Inflammatory macrophage treated with lipopolysaccharide for 1 hour (primary cell): ENCODE data around the gene POLH.
A peak's percentile ranks its signal among the peaks of the same experiment; 100 is the strongest.
"Not testable (repeated sequence)": the region's sequence is repeated elsewhere in the genome, so short reads cannot be mapped to it uniquely, and the experiment has no call there.

ENCODE experiments used
- DNase-seq, 2 donors: peaks; one replicate each; pipeline ENCODE4 v3.0.0-alpha.2; 2020 to 2022

Gene POLH

DNA sequence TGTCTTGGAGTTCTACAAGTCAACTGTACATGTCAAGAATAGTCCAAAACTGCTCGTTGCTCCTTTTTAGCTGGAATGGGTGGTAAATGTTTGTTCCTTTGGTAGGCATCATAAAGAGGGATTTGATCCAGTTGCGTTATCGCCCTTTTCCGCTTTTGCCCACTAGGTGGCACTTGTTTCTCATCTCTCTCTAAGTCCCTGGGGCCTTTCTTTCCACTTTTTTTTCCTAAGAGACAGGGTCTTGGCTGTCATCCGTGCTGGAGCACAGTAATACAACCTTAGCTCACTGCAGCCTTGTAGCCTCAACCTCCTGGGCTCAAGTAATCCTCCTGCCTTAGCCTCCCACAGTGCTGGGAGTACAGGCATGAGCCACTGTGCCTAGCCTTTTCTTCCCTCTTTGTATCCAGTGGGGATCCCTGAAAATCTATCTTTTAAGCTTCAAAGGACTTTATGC lies 32.4 kb downstream of the POLH start:
- peak; percentile 39 to 86 for DNase-seq

DNA sequence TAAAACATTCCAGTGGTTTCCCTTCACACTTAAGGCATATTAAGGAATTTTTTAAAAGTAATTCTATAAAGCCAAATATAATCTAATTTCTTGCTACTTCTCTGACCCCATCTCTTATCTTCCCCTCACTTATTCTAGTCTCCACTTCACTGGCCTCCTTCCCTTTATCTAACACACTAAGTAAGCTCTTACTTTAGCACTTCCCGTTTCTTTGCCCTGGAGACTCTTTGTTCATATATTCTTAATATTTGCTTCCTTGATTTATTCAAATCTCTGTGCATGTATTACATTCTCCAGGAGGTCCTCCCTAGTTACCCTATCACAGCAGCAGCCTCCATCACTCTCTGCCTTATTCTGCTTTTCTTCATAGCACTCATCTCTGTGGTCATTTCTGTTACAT lies 32.8 kb downstream of the POLH start:
- DNase-seq, result peak; percentile 35 to 46

DNA sequence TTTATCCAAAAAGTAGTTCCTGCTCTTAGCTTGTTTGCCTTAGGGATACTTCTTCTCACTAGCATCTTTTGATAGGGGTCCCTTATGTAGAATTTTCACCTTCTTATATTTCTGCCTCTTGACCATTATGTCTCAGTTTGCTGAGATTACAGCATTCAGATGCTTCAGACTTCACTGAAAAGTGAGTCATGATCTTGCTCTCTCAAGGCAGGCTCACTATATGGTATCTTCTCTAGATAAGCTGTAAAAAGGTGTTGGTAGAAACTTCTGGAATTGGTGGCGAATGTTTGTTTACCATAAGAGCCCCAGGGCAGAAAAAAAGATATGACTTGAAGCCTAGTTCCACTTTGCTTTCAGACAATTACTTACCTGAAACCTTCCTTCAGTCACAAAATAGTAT lies 33.4 kb downstream of the POLH start:
- DNase-seq, result no peak

DNA sequence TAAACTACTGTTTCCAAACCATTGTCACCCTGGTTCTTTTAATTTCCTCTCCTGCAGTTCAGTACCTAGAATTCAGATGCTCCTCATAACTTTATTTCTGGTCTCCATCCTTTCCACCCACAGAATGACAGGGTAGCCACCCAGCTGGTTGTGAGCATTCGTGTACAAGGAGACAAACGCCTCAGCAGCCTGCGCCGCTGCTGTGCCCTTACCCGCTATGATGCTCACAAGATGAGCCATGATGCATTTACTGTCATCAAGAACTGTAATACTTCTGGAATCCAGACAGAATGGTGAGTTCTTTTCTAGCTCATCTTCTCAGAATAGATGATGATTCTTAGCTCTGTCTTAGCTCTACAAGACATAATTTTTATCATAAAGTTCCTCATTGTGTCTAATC lies 34.4 kb downstream of the POLH start:
- DNase-seq, result no peak

DNA sequence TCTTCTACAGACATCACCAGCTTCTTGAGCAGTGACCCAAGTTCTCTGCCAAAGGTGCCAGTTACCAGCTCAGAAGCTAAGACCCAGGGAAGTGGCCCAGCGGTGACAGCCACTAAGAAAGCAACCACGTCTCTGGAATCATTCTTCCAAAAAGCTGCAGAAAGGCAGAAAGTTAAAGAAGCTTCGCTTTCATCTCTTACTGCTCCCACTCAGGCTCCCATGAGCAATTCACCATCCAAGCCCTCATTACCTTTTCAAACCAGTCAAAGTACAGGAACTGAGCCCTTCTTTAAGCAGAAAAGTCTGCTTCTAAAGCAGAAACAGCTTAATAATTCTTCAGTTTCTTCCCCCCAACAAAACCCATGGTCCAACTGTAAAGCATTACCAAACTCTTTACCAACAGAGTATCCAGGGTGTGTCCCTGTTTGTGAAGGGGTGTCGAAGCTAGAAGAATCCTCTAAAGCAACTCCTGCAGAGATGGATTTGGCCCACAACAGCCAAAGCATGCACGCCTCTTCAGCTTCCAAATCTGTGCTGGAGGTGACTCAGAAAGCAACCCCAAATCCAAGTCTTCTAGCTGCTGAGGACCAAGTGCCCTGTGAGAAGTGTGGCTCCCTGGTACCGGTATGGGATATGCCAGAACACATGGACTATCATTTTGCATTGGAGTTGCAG lies 37.9 kb downstream of the POLH start:
- no peak for DNase-seq

DNA sequence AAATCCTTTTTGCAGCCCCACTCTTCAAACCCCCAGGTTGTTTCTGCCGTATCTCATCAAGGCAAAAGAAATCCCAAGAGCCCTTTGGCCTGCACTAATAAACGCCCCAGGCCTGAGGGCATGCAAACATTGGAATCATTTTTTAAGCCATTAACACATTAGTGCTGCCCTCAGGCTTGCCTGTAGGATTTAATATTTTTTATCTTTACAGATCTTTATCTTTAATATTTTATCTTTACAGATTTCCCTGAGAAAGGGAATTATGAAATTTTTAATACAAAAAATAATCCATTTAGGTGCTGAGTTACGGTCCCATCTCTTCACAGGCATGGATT lies 38.4 kb downstream of the POLH start:
- DNase-seq, result no peak

DNA sequence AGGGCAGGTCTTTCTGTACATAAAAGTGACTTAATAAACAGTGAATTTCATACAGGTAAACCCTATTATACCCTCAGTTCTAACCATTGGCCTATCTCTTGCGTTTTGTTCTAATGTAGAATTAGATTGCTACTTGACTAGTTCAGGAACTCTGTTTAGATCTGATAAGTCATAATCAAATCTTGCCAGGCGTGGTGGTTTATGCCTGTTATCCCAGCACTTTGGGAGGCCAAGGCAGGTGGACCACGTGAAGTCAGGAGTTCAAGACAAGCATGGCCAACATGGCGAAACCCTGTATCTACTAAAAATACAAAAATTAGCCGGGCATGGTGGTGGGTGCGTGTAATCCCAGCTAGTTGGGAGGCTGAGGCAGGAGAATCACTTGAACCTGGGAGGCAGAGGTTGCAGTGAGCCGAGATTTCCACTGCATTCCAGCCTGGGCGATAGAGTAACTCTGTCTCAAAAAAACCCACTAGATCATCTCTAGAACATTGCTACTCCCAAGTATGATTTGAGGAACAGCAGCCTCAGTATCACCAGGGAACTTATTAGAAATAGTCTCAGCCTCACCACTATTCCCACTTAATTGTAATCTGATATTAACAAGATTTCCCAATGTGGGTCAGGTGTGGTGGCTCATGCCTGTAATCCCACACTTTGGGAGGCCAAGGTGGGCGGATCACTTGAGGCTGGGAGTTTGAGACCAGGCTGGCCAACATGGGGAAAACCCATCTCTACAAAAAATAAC lies 40.9 kb downstream of the POLH start:
- DNase-seq, result no peak

DNA sequence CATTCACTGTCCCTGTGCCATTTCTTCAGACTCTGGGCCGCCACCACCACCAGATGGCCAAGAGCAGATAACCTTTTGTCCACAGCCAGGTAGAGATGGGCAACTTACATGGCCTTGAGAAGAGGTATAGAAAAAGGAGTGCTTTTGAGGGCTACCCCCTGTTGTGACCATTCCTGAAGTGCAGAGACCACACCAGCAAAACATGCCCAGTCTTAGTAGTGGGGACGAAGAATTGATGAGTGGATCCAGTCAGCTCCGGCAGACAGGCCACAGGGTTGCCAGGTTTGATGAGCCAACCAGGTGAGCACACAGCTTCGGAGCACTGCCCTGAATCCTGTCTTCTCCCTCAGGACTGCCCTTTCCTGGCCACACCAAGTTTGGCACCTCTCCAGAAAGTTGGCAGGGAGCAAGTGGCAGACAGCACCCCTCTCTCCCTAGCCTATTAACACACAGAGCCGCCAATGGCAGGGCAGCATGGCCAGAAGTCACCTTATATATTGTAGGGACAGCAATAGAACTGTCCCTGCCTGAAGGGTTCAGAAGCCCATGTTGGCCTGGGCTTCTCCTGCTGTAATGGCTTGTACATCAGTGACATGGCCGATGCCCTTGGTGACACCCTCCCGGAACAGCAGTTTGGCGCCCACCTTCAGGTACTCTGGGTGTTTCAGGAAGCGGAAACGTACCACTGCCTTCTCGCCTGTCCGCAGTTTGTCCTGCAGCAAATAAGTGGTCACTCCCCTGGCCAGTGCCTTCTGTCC lies 45.3 kb downstream of the POLH start:
- no peak for DNase-seq

DNA sequence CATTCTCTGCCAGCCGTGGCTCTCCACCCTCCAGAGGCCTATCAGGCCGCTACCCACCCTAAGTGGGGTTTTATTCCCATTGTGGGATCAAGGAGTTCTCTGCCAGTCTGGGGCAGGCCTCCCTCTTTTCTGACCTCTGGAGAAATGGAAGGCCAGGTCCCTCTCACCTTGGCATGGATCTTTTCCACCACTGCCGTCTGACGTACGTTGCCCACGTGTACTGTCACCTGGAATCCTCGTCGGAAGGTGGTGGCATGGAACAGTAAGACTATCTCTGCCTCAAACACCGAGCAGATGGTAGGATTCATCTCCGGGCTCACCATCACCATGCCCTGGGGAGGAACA lies 45.8 kb downstream of the POLH start:
- DNase-seq, result no peak

DNA sequence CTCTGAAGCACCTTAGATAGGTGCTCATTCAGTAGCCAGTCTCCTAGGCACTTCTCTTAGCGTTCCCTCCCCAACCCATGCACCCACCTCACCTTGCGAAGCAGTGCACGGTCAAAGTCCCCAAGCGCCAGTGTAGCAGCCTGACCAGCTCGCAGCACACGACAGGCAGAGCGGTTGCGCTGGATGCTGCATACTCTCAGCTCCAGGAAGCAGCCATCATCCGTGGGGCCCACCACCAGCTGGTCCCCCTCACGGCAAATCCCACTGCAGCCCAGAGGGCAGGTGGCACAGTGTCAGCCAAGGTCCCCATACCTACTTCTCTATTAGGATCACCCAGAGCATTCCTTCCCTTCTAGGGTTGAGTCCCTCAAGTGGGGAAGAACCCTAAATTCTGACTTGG lies 46.6 kb downstream of the POLH start:
- DNase-seq, result no peak

DNA sequence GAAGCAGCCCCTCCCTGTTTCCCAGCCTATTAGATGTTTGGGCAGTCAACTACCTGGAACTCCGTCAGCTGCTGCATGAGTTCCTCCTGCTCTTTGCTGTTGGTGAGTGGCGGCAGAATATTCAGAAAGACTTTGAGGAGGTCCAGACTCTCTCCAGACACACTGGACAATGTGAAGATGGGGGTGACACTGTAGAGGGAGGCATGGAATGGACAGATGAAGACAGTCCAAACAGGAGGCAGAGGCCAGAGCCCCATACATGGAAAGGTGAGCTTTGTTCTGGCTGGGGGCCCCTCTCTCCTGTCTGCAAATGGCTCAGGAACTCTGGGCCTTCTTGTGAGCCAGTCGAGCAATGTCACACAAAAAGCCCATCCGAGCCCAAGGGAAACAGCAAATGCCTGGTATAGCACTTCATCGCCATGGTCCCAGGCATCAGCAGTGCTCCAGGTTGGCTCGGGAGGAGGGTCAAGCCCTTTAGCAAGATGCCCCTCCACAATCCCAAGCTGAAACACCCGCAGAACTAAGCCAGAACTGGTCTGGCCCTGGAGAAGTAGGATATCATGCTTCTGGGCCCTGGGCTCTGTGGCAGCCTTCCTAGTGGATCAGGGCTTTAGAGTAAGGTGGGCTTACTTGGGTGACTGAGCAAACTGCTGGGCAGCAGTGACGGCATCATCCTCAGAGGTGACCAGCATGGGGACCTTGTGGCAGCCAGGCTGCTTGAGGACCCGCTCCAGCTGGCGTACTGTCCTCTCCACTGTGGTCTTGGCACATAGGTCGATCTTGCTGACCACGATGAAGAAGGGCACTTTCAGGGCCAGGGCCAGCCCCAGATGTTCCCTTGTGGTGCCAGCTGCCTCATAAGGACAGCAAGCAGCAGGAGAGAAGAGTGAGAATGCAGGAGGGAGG lies 48.1 kb downstream of the POLH start:
- no peak for DNase-seq

DNA sequence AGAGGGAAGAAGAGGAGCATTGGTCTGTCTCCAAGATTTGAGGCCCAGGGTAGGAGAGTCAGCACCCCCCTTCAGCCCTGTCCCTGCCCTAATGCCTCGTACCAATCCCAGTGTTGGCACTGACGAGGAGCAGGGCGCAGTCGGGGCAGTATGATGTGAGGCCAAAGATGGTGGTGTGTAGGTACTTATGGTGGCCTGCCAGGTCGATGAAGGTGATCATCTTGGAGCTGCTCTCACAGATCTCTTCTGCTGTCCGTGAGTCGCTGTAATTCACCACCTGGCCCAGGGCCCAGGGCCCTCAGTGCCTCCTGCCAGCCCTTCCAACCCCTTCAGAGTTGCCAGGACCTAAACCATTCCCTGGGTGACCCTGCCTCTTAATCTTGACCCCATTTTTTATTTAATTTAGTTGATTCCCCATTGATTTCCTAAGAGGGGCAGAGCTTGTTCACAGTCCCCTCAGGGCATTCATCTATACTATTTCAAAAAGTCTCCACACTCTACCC lies 48.9 kb downstream of the POLH start:
- DNase-seq, result no peak

DNA sequence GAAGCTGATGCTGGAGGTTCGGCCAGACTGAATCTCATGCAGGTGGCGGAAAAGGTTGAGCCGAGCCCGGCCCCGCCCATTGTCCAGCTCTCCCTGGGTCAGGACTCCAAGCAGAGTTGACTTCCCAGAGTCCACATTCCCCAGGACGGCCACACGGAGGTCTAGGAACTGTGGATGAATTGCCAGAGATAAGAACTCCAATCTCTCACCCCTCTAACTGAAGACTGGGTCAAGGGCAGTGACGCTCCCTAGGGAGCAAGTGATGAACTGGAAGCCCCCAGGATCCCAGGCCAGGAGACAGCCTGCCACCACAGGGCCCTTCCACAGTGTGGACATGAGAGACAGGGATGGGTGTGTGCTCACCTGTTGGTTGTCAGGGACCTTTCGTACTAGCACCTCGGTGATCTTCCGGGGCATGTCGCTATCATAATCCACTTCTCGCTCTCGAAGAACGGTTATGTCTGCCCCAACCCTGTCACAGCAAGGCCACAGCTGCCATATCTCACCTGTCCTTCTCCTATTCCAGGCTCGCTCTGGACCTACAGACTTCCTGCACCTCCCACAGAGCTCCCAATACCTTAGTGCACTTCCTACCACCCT lies 49.5 kb downstream of the POLH start:
- no peak for DNase-seq

DNA sequence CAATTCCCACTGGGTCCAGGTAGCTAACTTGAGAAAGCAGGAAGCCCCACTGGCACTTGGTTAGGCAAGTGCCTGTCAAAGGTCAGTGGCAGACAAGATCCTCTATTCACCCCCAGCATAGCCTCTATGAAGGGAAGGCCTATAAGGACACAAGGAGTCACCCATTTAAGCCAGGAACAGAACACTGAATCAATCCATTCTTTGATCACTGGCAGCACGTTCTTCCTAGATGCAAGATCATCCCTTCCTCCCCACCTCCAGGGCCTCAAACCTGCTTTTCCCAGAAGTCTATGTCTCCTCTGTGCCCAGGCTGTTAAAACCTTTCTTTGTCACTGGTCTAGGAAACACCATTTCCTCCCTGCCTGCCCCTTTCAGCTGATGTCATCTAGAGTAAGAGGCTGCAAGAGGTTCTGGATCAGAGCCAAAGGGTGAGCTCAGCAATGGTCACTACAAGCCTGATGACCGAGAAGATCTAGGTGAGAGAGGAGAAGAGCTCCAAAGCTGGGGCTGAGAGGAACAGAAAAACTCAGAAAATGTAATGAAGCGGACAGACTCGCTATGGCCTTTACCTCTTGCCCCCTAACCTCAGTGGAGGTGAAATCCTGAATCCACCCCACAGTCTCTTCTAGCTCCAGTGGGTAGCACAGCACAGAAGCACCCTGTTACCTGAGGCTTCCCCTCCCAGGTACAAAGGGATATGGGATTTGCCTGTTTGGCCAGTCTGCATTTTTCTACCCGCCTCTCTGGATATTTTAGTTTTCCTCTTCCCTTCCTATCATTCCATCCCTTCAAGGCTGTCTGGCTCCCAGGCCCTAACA lies 51.2 kb downstream of the POLH start:
- DNase-seq, result peak; percentile 97 to 98

DNA sequence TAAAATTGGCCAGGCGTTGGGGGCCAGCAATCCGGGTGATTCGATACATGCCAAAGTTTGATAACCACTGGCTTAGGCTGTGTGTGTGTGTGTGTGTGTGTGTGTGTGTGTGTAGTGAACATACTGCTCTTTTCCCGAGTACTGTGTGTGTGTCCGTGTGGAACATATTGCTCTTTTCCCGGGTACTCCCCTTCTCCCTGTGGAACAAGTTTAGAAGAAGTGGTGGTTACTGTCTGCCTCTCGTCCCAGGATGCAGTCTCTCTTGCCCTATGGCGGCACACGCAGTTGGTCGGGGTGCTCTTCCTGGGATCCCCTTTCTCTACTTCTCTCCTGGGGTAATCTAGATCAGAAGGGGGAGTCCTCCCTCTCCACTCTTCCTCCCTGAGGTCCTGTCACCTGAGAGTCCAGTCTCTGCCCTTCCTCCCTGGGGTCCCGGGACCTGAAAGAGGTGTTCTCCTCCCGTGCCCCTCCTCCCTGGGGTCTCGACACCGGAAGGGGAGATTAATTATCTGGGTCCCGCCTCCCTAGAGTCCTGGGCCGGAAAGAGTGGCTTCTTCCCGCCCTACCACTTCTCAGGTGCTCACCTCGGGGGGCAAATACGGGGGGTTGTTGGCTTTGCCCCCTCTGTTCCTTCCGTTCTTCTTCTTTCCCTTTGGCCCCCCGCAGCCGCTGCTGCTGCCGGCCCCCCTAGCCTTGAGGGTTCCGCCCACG lies 52.6 kb downstream of the POLH start:
- DNase-seq, result peak in 1 of 2 donors; percentile 38

DNA sequence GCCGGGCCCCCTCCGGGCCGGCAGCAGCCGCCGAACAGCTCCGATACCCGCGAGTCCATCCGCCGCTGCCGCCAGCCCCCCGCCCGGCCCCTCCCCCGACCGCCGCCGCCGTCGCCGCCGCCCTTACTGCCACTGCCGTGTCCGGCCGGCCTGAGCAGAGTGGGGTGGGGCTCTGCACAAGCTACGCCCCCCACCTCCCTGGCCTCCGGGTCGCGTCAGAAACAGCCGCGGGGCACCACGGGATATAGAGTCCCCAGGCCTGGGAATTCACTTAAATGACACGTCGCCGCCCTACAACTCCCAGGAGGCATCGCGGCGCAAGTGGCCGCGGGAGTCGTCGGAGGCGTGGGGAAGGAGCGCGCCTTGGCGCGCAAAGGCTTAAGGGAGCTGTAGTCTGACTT lies 53.1 kb downstream of the POLH start, which contains the start of gene GTPBP2:
Gene GTPBP2 (minus strand): TSS at position 161 of the 401 bp plus-strand sequence. CDS start 102 bp downstream, at position 59.
- peak; percentile 98 to 99 for DNase-seq

DNA sequence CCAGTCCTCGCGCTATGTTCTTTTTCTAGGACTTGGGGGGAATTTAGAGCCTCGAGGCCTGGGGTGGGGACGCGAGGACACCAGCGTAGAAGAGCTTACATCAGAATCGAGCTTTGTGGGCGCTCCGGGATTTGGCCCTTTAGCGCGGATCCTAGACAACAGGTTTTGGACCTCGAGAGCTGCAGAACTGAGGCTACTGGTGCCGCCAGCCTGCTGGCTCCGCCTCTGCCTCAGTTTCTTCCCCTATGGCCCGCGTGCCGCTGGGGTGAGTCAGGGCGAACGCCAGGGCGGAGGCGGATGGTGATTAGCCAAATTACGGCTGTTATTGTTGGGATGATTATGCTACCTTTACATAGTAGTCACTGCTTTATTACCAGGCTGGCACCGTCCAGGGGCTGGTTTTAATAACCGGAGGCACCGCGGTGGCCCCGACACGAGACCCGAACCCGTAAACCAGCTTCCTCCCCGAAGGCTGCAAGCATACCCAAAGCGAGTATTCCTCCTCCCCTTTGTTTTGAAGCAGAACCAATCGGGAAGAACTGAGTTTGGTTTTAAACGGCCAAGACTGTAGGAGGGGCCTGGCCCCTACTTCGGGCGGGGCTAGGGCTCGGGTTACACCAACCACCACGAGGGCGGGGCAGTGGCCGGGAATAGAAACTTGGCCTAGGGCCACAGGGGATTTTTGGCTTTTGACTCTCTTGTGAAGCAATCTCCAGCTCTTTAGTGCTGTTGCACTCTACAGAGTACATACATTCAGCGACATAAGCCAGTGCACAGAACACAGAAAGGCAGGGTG lies 53.7 kb downstream of the POLH start:
- peak; percentile 99 to 100 for DNase-seq

DNA sequence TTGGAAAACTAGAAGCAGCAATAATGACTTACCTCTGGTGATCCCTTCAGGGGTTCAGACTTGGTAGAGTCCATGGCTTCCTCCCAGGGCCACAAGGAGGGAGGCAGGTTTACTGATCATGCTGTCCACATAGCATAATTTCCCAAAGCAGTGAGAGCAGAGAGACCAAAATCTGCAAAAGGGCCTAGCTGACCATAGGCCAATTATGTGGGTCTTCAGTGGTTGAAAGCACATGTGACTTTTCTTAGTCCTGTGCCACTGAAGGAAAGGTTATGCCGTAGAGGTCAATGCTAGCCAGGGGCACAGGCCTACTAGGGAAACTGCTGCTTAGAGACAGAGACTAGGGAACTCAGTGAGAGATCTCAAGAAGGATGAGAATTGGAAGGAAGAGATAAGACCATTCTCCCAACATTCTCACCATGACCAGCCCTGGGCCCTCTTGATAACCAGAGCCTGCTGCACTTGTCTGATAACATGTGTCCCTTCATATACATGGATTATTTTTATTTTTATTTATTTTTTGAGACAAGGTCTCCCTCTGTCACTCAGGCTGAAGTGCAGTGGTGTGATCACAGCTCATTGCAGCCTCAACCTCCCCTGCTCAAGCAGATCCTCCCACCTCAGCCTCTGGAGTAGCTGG lies 55.1 kb downstream of the POLH start:
- no peak for DNase-seq

DNA sequence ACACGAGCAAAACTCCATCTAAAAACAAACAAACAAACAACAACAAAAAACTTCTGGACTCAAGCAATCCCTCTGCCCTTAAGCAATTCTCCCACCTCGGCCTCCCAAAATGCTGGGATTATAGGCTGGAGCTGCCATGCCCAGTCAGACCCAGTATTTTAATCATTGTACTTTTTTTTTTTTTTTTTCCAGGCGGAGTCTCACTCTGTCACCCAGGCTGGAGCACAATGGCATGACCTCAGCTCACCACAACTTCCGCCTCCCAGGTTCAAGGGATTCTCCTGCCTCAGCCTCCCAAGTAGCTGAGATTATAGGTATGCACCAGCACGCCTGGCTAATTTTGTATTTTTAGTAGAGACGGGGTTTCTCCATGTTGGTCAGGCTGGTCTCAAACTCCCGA lies 57.0 kb downstream of the POLH start:
- DNase-seq, result not testable (repeated sequence)
